Fibroblast of the aortic adventitia (primary cell): ENCODE results near the gene SNRPB. TPM values are rescaled to one million over a fixed set of nuclear protein-coding genes. Genes with fewer than 3 reads are reported as not detected.
"Not testable (repeated sequence)": the region's sequence is repeated elsewhere in the genome, so short reads cannot be mapped to it uniquely, and the experiment has no call there.

Experiments
- DNase-seq: peaks from one replicate; pipeline ENCODE4 v3.0.0-alpha.2; 2010; ENCODE audit warnings: low read depth
- H3K4me3 ChIP-seq: 2 replicates; pipeline ENCODE4 v1.5.1; 2011; ENCODE audit warnings: low read depth, mild to moderate bottlenecking, control low read depth, low read length, moderate library complexity
- total RNA-seq: library from RNA; depleted of rRNA; stranded (reverse); fragments of >200 nt; gene quantifications from 2 replicates; pipeline ENCODE4 v1.2.3, GENCODE V29; 2012; ENCODE audit warnings: low replicate concordance
- TF ChIP-seq, protein P1 (sequence below): IDR thresholded peaks from 2 replicates; pipeline ENCODE4 v1.5.1; 2011; ENCODE audit warnings: mild to moderate bottlenecking, low read length, control low read depth, inconsistent platforms; ENCODE audit not compliant: insufficient read depth

SNRPB gene
- total RNA-seq, 1 donor = 86.5 TPM

DNA sequence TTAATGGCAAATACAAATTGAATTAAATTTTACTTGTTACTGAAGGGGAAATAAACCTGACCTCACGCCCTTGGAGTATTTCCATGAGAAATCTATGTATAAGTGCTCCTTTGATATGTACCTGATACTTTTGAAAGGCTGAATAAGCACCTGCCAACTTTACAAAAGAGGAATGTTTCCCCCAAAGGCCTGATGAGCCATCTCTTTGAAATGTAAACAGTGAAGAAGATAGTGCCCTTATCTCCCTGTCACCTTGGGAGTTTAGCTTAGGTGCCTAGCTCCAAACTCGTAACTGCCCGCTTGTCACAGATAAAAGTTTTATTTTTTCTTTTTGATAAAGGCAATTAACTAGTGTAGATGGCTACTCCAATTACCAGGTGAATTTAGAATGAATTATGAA lies 39.2 kb upstream of the SNRPB start:
- no peak for DNase-seq
- TF ChIP-seq, protein P1, sequence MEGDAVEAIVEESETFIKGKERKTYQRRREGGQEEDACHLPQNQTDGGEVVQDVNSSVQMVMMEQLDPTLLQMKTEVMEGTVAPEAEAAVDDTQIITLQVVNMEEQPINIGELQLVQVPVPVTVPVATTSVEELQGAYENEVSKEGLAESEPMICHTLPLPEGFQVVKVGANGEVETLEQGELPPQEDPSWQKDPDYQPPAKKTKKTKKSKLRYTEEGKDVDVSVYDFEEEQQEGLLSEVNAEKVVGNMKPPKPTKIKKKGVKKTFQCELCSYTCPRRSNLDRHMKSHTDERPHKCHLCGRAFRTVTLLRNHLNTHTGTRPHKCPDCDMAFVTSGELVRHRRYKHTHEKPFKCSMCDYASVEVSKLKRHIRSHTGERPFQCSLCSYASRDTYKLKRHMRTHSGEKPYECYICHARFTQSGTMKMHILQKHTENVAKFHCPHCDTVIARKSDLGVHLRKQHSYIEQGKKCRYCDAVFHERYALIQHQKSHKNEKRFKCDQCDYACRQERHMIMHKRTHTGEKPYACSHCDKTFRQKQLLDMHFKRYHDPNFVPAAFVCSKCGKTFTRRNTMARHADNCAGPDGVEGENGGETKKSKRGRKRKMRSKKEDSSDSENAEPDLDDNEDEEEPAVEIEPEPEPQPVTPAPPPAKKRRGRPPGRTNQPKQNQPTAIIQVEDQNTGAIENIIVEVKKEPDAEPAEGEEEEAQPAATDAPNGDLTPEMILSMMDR = no peak
- H3K4me3 ChIP-seq = peak overlapping the region; percentile 90

DNA sequence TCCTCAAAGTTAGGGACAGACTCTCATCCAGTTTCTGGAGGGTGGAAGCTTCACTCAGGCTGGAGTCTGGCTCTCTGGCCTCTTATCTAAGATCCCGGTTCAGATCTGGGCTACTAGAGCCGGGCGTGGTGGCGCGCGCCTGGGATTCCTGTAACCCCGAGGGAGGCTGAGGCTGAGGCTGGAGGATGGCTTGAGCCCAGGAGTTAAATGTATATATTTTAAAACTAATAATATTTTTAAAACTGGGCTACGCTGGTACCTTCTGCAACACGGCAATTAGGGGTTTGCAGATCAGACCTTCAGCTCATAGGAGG lies 38.8 kb upstream of the SNRPB start:
- peak; percentile 40 for DNase-seq
- peak overlapping the region; percentile 90 for H3K4me3 ChIP-seq
- TF ChIP-seq, protein P1 = no peak

DNA sequence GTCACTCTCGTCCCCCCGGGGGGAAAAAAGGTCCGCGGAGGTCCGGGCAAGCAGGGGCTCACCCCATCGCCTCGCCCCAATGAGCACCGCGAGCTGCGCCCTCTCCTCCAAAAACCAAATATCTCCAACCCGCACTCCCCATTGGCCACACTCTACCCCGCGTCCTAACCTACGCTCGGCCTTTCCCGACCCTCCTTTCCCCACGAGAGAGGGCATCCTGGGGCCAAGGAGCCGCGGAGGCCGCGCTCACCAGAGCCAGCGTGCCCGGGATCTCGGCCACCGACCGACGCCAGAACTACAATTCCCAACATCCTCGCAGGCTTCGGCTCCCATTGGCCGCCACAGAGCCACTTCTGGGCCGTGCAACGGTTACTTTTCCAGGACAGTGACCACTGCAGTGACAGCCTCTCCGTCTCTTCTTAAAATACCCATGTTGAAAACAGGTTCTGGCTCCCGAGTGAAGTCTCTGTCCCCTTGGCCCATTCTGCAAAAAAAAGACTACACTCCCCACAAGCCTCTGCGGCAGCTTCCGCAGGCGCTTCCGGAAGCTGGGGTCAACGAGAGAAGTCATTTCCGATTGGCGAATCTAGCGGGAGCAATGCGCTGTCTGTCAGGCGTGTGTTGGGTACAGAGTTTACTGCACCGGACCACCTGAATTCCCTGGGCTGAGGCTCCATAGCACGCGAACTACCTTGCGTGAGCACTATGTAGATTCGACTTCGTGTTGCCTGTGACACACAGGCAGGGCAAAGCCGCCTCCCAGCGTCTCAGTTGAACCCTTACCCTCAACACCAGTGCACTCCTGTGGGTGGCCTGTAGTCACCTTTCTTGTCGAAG lies 38.3 kb upstream of the SNRPB start, which contains the start of gene ZNF343:
TSS of gene ZNF343 (minus strand) at position 285 of the 837 bp plus-strand sequence. CDS start 15,020 bp downstream, outside the sequence.
- TF ChIP-seq, protein P1 = no peak
- H3K4me3 ChIP-seq = peak within 1 kb of the TSS; percentile 90
- DNase-seq = peak; percentile 82

DNA sequence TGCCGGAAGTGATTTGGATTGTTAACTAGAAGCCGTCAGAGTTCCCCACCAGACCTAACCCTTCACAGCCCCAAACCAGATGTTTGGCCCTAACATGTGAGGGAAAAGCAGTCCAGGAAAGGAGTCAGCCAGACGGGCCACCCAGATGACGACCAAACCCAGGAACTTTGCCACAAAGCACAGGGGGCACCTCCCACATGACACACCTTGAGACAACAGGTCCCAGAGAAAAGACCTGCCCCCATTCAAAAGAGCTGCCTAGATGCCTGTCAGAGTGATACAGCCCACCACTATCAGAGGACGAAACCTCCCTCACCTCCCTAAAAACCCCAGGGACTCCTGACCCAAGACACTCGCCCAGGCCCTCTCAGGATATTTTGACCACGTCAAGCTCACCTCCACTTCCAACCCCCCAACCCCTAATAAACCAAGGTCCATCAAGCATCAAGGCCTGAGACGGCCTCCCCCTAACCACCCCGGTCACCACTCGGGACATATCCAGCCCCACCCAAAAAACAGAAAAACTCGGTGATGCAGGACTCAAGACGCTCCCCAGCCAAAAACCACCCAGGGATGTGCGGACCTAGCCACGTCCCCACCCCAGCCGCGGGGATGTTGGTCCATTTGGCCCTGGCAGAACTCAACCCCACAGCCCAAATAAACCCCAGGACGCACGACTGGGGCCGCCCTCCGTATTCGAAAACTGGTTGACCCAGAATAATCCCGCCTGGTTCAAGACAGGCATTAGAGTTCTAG lies 37.5 kb upstream of the SNRPB start:
- H3K4me3 ChIP-seq = peak overlapping the region; percentile 90
- DNase-seq = peak; percentile 75
- TF ChIP-seq, protein P1 = no peak

DNA sequence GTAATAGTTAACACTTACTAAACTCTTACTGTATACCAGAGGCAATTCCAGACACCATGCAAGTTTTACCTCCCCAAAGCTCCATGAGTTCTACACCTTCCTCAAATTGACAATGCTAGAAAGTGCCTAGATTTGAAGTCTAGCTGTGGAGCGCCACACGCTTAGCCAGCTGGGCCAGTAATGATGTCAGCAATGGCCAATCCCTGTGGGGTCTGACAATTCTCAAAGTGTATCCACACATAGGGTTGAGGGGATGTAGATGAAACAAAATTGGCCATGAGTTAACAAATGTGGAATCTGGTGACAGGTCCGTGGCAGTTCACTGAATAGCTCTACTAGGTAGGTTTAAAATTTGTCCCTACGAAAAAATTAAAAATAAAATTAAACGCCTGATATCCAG lies 36.9 kb upstream of the SNRPB start:
- TF ChIP-seq, protein P1 = no peak
- DNase-seq = peak; percentile 30
- peak overlapping the region; percentile 90 for H3K4me3 ChIP-seq

DNA sequence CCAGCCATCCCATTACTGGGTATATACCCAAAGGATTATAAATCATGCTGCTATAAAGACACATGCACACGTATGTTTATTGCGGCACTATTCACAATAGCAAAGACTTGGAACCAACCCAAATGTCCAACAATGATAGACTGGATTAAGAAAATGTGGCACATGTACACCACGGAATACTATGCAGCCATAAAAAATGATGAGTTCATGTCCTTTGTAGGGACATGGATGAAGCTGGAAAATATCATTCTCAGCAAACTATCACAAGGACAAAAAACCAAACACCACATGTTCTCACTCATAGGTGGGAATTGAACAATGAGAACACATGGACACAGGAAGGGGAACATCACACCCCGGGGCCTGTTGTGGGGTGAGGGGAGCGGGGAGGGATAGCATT lies 35.8 kb upstream of the SNRPB start:
- not testable (repeated sequence) for DNase-seq, H3K4me3 ChIP-seq

DNA sequence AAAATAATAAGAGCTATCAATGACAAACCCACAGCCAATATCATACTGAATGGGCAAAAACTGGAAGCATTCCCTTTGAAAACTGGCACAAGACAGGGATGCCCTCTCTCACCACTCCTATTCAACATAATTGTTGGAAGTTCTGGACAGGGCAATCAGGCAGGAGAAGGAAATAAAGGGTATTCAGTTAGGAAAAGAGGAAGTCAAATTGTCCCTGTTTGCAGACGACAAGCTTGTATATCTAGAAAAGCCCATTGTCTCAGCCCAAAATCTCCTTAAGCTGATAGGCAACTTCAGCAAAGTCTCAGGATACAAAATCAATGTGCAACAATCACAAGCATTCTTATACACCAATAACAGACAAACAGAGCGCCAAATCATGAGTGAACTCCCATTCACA lies 34.2 kb upstream of the SNRPB start:
- DNase-seq, H3K4me3 ChIP-seq: not testable (repeated sequence)

DNA sequence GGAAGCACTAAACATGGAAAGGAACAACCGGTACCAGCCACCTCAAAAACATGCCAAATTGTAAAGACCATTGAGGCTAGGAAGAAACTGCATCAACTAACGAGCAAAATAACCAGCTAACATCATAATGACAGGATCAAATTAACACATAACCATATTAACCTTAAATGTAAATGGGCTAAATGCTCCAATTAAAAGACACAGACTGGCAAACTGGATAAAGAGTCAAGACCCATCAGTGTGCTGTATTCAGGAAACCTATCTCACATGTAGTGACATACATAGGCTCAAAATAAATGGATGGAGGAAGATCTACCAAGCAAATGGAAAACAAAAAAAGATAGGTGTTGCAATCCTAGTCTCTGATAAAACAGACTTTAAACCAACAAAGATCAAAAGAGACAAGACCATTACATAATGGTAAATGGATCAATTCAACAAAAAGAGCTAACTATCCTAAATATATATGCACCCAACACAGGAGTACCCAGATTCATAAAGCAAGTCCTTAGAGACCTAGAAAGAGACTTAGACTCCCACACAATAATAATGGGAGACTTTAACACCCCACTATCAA lies 32.3 kb upstream of the SNRPB start:
- H3K4me3 ChIP-seq, DNase-seq: not testable (repeated sequence)
